Smooth muscle cell of the brain vasculature (primary cell): Measurements from ENCODE around the gene ADAMTS9.

Experiments
- DNase-seq: peaks from one replicate; pipeline ENCODE4 v3.0.0-alpha.2; 2012; ENCODE audit warnings: low read depth, low spot score

ADAMTS9 gene

GRCh38 chr3:64536166-64536565 is 151.6 kb downstream of the ADAMTS9 start:
- no peak for DNase-seq

GRCh38 chr3:64533617-64534317 is 154.0 kb downstream of the ADAMTS9 start:
- peak; percentile 81 for DNase-seq

- peak; percentile 23 for DNase-seq
Measured at GRCh38 chr3:64530434-64531049, 157.3 kb downstream of the ADAMTS9 start.

- no peak for DNase-seq
Measured at GRCh38 chr3:64523324-64523723, 164.5 kb downstream of the ADAMTS9 start.

GRCh38 chr3:64520334-64520733 is 167.5 kb downstream of the ADAMTS9 start:
- no peak for DNase-seq

GRCh38 chr3:64518950-64519349 is 168.8 kb downstream of the ADAMTS9 start:
- DNase-seq, result no peak

GRCh38 chr3:64518496-64518895 is 169.3 kb downstream of the ADAMTS9 start:
- DNase-seq, result no peak

GRCh38 chr3:64514889-64515288 is 172.9 kb downstream of the ADAMTS9 start:
- no peak for DNase-seq

GRCh38 chr3:64509206-64509605 is 178.6 kb downstream of the ADAMTS9 start:
- no peak for DNase-seq

- no peak for DNase-seq
Measured at GRCh38 chr3:64508140-64508539, 179.7 kb downstream of the ADAMTS9 start.

GRCh38 chr3:64506255-64506654 is 181.5 kb downstream of the ADAMTS9 start:
- no peak for DNase-seq

GRCh38 chr3:64505419-64505818 is 182.4 kb downstream of the ADAMTS9 start:
- no peak for DNase-seq

GRCh38 chr3:64502284-64502683 is 185.5 kb downstream of the ADAMTS9 start:
- DNase-seq, result peak; percentile 9

GRCh38 chr3:64501298-64501906 is 186.4 kb downstream of the ADAMTS9 start:
- DNase-seq, result no peak

GRCh38 chr3:64496786-64497490 is 190.9 kb downstream of the ADAMTS9 start:
- no peak for DNase-seq

GRCh38 chr3:64495781-64496334 is 191.9 kb downstream of the ADAMTS9 start:
- no peak for DNase-seq

- no peak for DNase-seq
Measured at GRCh38 chr3:64495121-64495780, 192.5 kb downstream of the ADAMTS9 start.

- DNase-seq, result no peak
Measured at GRCh38 chr3:64494526-64494925, 193.3 kb downstream of the ADAMTS9 start.

GRCh38 chr3:64493149-64493548 is 194.7 kb downstream of the ADAMTS9 start:
- DNase-seq, result no peak

GRCh38 chr3:64491843-64492242 is 196.0 kb downstream of the ADAMTS9 start:
- DNase-seq, result no peak

- DNase-seq, result no peak
Measured at GRCh38 chr3:64490180-64490724, 197.5 kb downstream of the ADAMTS9 start.
